HG02759 (cell line): ENCODE results near the gene GYS1.

Experiments
- ATAC-seq: cut with Tn5 transposase; IDR thresholded peaks from one replicate; pipeline ENCODE4 v1.9.1; 2021; ENCODE audit warnings: mild to moderate bottlenecking, moderate library complexity; ENCODE audit not compliant: unreplicated experiment

GYS1 gene

DNA sequence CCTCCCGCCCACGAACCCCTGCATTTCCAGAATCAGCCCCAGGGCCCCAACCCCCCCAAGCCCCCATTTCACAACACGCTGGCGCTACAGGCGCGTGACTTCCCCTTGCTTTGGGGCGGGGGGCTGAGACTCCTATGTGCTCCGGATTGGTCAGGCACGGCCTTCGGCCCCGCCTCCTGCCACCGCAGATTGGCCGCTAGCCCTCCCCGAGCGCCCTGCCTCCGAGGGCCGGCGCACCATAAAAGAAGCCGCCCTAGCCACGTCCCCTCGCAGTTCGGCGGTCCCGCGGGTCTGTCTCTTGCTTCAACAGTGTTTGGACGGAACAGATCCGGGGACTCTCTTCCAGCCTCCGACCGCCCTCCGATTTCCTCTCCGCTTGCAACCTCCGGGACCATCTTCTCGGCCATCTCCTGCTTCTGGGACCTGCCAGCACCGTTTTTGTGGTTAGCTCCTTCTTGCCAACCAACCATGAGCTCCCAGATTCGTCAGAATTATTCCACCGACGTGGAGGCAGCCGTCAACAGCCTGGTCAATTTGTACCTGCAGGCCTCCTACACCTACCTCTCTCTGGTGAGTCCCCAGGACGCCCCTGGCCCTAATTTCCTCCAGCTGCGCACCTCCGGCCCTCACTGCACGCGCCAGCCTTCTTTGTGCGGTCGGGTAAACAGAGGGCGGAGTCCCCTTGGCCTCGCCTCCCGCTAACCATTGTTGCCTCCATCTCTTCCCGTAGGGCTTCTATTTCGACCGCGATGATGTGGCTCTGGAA, 27.9 kb downstream of the GYS1 start, which contains the start of gene FTL:
TSS of gene FTL (plus strand) at position 270 of the 766 bp plus-strand sequence. CDS start at position 469, 199 bp downstream.
- ATAC-seq, result peak; percentile 73

DNA sequence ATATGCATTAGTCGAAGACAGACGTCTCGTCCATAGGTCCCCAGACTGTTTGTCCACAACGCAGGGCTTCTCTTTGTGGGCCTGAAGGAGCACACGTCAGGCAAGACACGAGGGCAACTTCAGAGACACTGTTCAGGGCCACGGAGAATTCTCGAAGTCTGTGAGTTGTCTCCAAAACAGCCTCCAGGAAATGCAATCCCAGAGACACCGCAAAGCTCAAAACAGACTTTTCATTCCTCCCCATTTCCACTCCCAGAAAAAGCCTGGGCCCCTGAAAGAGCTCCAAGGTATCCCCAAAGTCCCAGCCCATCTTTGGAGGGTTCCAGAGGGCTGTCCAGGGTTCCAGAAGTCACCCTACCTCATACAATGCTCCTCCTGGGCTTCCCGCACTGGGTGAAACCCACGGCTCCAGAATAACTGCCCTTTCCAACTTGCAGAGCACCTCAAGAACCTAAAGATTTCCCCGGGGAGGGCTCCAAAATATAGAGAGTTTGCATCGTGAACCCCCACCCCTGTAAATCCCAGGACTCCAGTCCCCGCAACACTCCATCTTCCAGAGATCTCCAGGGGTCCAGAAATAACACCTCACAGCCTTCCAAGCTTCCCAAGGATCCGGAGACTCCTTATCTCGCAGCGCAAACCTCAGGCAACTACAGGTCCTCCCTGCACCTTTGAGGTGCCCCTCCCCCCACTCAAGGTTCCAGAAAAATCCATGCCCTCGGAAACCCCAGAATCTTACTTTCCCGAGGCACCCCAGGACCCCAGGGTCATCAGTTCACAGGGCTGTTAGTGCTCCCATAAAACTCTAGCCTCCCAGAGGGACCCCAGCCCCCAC, 28.7 kb downstream of the GYS1 start:
- no peak for ATAC-seq

- peak; percentile 34 for ATAC-seq
These were observed 29.5 kb downstream of the GYS1 start for GRCh38 chr19:48963371-48964204.

GRCh38 chr19:48962849-48963165, 30.3 kb downstream of the GYS1 start:
- ATAC-seq, result no peak

GRCh38 chr19:48962029-48962848, 30.9 kb downstream of the GYS1 start:
- no peak for ATAC-seq

DNA sequence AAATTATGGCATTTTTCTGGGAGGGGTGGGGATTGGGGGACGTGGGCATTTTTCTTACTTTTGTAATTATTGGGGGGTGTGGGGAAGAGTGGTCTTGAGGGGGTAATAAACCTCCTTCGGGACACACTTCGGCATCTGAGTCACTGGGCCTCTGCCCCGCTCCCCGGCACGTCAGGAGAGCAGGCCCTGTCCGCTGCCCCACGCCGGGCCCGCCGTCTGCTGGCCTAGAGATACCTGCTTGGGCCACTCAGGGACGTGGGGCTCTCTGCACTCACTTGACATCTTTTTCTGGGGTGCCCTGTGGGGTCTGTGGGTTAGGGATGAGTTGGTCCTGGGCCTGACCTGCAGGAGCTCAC, 31.5 kb downstream of the GYS1 start:
- no peak for ATAC-seq

GRCh38 chr19:48961051-48961649, 32.0 kb downstream of the GYS1 start:
- no peak for ATAC-seq

GRCh38 chr19:48959341-48960239, 33.5 kb downstream of the GYS1 start:
- ATAC-seq, result no peak

DNA sequence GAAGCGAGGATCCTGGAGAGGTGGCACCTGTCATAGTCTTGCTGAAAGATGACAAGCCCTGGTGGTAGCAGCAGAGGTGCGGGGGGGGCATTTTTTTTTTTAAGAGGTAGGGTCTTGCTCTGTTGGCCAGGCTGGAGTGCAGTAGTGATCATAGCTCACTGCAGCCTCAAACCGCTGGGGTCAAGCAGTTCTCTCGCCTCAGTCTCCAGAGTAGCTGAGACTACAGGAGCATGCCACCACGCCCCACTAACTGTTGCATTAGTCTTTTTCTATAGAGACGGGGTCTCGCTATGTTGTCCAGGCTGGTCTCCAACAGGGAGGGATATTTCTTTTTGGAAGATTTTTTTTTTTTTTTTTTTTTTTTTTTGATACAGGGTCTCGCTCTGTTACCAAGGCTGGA, 35.1 kb downstream of the GYS1 start:
- no peak for ATAC-seq

GRCh38 chr19:48955308-48955958, 37.7 kb downstream of the GYS1 start:
- ATAC-seq, result no peak

- ATAC-seq, result peak; percentile 90
These were observed 38.4 kb downstream of the GYS1 start, which contains the start of gene BAX for GRCh38 chr19:48954595-48955307. TSS of gene BAX (plus strand) at chr19:48954875. CDS start at chr19:48954929, 54 bp downstream.

GRCh38 chr19:48953990-48954594, 39.0 kb downstream of the GYS1 start:
- no peak for ATAC-seq

GRCh38 chr19:48953141-48953540, 40.0 kb downstream of the GYS1 start:
- no peak for ATAC-seq

GRCh38 chr19:48950830-48951519, 42.1 kb downstream of the GYS1 start:
- no peak for ATAC-seq

- no peak for ATAC-seq
These were observed 43.0 kb downstream of the GYS1 start for GRCh38 chr19:48950159-48950558.

- ATAC-seq, result no peak
These were observed 45.9 kb downstream of the GYS1 start for GRCh38 chr19:48947258-48947542.
